HCT116 (cell line): ENCODE data around the gene RHOBTB1. TPM values are rescaled to one million over a fixed set of nuclear protein-coding genes. Genes with fewer than 3 reads are reported as not detected.
A peak's percentile ranks its signal among the peaks of the same experiment; 100 is the strongest.

Experiments used
- ATAC-seq: fragments of 200-7000 bp; cut with Tn5 transposase; 2 replicates; pipeline ENCODE4 v1.9.1; 2020; ENCODE audit warnings: mild to moderate bottlenecking, moderate library complexity
- BruUV-seq: library from RNA; stranded (reverse); fragments of 400-500 nt; replicated peaks from 2 replicates; lab custom pipeline; 2021; lab: Mats Ljungman, UMichigan
- CTCF ChIA-PET: fragments of 300-600 bp; sonication (Branson Sonifier 250); formaldehyde crosslinking; loops from one replicate; lab custom pipeline; 2021; ENCODE audit warnings: antibody characterized with exemption; lab: Charles Lee
- POLR2A ChIA-PET: fragments of 300-600, 350-600 bp; sonication (Branson Sonifier 250); formaldehyde crosslinking; loops from one replicate; lab custom pipeline; 2021; ENCODE audit warnings: antibody characterized with exemption; lab: Charles Lee
- RAD21 ChIA-PET, 2 experiments: fragments of 300-600 bp; sonication (Branson Sonifier 250); formaldehyde crosslinking; loops; one replicate each; lab custom pipeline; 2023; ENCODE audit warnings: low total read pairs in 2 of 2; ENCODE audit not compliant: uncharacterized antibody in 2 of 2, unreplicated experiment in 2 of 2, low non-redundant PET in 1 of 2; lab: Charles Lee
- DNase-seq: peaks from one replicate; pipeline ENCODE4 v3.0.0-alpha.2; 2010; ENCODE audit warnings: low read depth, low spot score
- H2AFZ ChIP-seq: fragments of 200-600 bp; shearing (Covaris generic), sonication (generic); 2 replicates; pipeline ENCODE4 v1.6.1; 2017; ENCODE audit warnings: low read depth, mixed run types, mixed read lengths, antibody characterized with exemption, low read length; ENCODE audit not compliant: poor library complexity, severe bottlenecking
- H3K27ac ChIP-seq: 2 replicates; pipeline ENCODE4 v1.5.1; 2012; ENCODE audit warnings: low read depth, low read length
- H3K27me3 ChIP-seq: fragments of 200-600 bp; sonication (generic); 2 replicates; pipeline ENCODE4 v1.6.1; 2016; ENCODE audit warnings: mixed run types, low read length, mixed read lengths; ENCODE audit not compliant: insufficient read depth
- H3K36me3 ChIP-seq, 2 experiments: fragments of 200-500 bp in 1 of 2; fragments of 200-600 bp in 1 of 2; sonication (Bioruptor generic) in 1 of 2; sonication (generic) in 1 of 2; 2 replicates each; pipeline versions ENCODE4 v1.5.1 to v1.6.1; 2014 to 2016; ENCODE audit warnings: low read length in 2 of 2, inconsistent platforms in 1 of 2, mixed read lengths in 1 of 2, mixed run types in 1 of 2; ENCODE audit not compliant: insufficient read depth in 2 of 2, control insufficient read depth in 1 of 2
- H3K4me1 ChIP-seq, 2 experiments: fragments of 200-600 bp in 1 of 2; sonication (generic) in 1 of 2; 2 replicates each; pipeline versions ENCODE4 v1.5.1 to v1.6.1; 2012 to 2017; ENCODE audit warnings: low read length in 2 of 2, inconsistent platforms in 1 of 2, mild to moderate bottlenecking in 1 of 2, mixed read lengths in 1 of 2, mixed run types in 1 of 2, moderate library complexity in 1 of 2; ENCODE audit not compliant: insufficient read depth in 2 of 2, control insufficient read depth in 1 of 2
- H3K4me2 ChIP-seq: fragments of 200-600 bp; sonication (generic); 2 replicates; pipeline ENCODE4 v1.6.1; 2017; ENCODE audit warnings: mixed run types, low read length, mixed read lengths
- H3K4me3 ChIP-seq, 2 experiments: fragments of 200-600 bp in 1 of 2; sonication (generic) in 1 of 2; replicated peaks in 1 of 2; 2 replicates each; pipeline ENCODE4 v1.5.1; 2011 to 2016; ENCODE audit warnings: low read length in 2 of 2, control low read depth in 1 of 2, low read depth in 1 of 2, mild to moderate bottlenecking in 1 of 2, mixed read lengths in 1 of 2, mixed run types in 1 of 2
- H3K79me2 ChIP-seq: fragments of 200-600 bp; sonication (generic); 2 replicates; pipeline ENCODE4 v1.6.1; 2017; ENCODE audit warnings: mild to moderate bottlenecking, mixed run types, low read length, moderate library complexity, mixed read lengths; ENCODE audit not compliant: insufficient read depth
- H3K9ac ChIP-seq: fragments of 200-600 bp; sonication (generic); 2 replicates; pipeline ENCODE4 v1.6.1; 2016; ENCODE audit warnings: low read length, mixed read lengths
- H3K9me2 ChIP-seq: fragments of 200-600 bp; sonication (generic), shearing (Covaris generic); 2 replicates; pipeline ENCODE4 v1.6.1; 2017; ENCODE audit warnings: mixed run types, mild to moderate bottlenecking, moderate library complexity; ENCODE audit not compliant: insufficient read depth
- H3K9me3 ChIP-seq, 2 experiments: fragments of 200-500 bp in 1 of 2; fragments of 200-600 bp in 1 of 2; sonication (Bioruptor generic) in 1 of 2; sonication (generic) in 1 of 2; 2 replicates each; pipeline ENCODE4 v1.6.1; 2014 to 2017; ENCODE audit warnings: low read length in 2 of 2, mixed read lengths in 2 of 2, inconsistent platforms in 1 of 2, low read depth in 1 of 2, mild to moderate bottlenecking in 1 of 2, mixed run types in 1 of 2, moderate library complexity in 1 of 2; ENCODE audit not compliant: control insufficient read depth in 1 of 2, insufficient read depth in 1 of 2
- H4K20me1 ChIP-seq: fragments of 200-600 bp; sonication (generic), shearing (Covaris generic); 2 replicates; pipeline ENCODE4 v1.6.1; 2017; ENCODE audit warnings: mixed run types, mild to moderate bottlenecking, moderate library complexity; ENCODE audit not compliant: insufficient read depth
- ELF1 ChIP-seq: IDR thresholded peaks from 2 replicates; pipeline ENCODE4 v1.6.1; 2012; ENCODE audit warnings: low read depth, borderline replicate concordance
- EZH2 ChIP-seq: fragments of 200-600 bp; sonication (generic); IDR thresholded peaks from 2 replicates; pipeline ENCODE4 v1.6.1; 2017; ENCODE audit warnings: antibody characterized with exemption, mixed run types
- REST ChIP-seq: IDR thresholded peaks from 2 replicates; pipeline ENCODE4 v1.6.1; 2012; ENCODE audit warnings: low read depth
- SIN3A ChIP-seq: IDR thresholded peaks from 2 replicates; pipeline ENCODE4 v1.6.1; 2012; ENCODE audit warnings: low read depth
- TCF7L2 ChIP-seq: IDR thresholded peaks from 2 replicates; pipeline ENCODE4 v1.7.0; 2011; ENCODE audit warnings: borderline replicate concordance, inconsistent platforms; ENCODE audit not compliant: insufficient read depth, insufficient read length; ENCODE audit errors: extremely low read depth
- YY1 ChIP-seq: IDR thresholded peaks from 2 replicates; pipeline ENCODE4 v1.6.1; 2011; ENCODE audit warnings: low read length, low read depth, moderate library complexity, mild to moderate bottlenecking; ENCODE audit not compliant: insufficient replicate concordance; ENCODE audit errors: extremely low read depth
- intact Hi-C: fragments of 100-400 bp; cut with micrococcal nuclease; formaldehyde crosslinking; loops from 2 replicates; pipeline ENCODE4 v1.10.0; 2022
- total RNA-seq: library from RNA; stranded (reverse); gene quantifications from one replicate; pipeline ENCODE4 v1.2.1, GENCODE V29; 2021; ENCODE audit not compliant: unreplicated experiment

Gene RHOBTB1
- total RNA-seq, 1 experiment from 2014 or later: 1.6 TPM

DNA sequence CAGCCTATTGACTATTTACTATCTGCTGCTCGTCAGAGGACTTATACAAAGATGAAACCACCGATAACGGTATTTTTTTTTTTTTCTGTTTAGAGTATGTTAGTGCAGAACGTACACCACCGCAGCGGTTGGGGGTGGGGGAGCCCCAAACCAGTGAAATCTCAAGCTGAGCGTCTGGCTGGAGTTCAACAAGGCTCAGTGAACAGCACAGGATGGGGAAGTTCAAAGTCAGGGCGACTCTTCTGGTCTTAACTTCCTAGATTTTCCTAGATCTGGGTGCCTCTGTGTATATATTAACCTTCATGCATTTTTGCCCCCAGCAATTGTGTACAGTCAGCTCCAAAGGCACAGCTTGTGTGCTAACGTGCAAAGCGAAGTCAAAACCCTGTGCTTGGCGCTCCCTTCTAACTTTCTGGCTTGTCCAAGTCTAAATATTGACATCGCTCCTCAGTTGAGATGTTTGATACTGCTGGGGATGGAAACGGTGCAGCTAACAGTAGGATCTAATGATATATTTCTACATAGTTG lies 1.1 kb downstream of the RHOBTB1 start:
- Histone ChIP-seq H3K36me3 (no peaks in the 10 kb centered on the region), H4K20me1 (no peaks in the 10 kb centered on the region), H3K27me3 (no peaks in the 10 kb centered on the region), H3K9ac (peak overlapping the region; percentile 70; the same call in 1 of the 2 replicates), H3K4me1 (peaks cover 3 to 19% of the 10 kb centered on the region in 2 experiments; a peak in 2 of 4 replicates), H3K4me2 (peak overlapping the region; percentile 96), H3K4me3 (peak overlapping the region; percentile 51 to 72), H3K27ac (no peak overlapping the region), H3K9me3 (no peaks in the 10 kb centered on the region), H3K79me2 (no peaks in the 10 kb centered on the region), H2AFZ (peak overlapping the region; percentile 16), H3K9me2 (no peaks in the 10 kb centered on the region)
- ChIA-PET POLR2A (no interaction called here), CTCF (interaction anchor here (0.6 kb wide), 1 partner anchor 843 kb away, joined by 3 read pairs; no protein-coding TSS in a partner anchor), RAD21 (no interaction called here)
- TF ChIP-seq ELF1 (no peak), TCF7L2 (no peak), SIN3A (no peak), EZH2 (no peak), YY1 (no peak), REST (no peak)
- no peak for ATAC-seq
- DNase-seq: no peak
- intact Hi-C loops: no loop called here
- BruUV-seq: no TSS peak
